H9 (cell line): ENCODE results near the gene TRABD2B. TPM values are rescaled to one million over a fixed set of nuclear protein-coding genes. Genes with fewer than 3 reads are reported as not detected.
A peak's percentile ranks its signal among the peaks of the same experiment; 100 is the strongest.

Source experiments
- DNase-seq: peaks from one replicate; pipeline ENCODE4 v3.0.0-alpha.2; 2017
- H2AFZ ChIP-seq: one replicate; pipeline ENCODE4 v1.6.1; 2013; ENCODE audit warnings: mild to moderate bottlenecking, low read length, control low read depth, moderate library complexity
- H2AK5ac ChIP-seq: 2 replicates; pipeline ENCODE4 v1.6.1; 2013; ENCODE audit warnings: low read length, control low read depth, mixed read lengths; ENCODE audit not compliant: insufficient read length
- H2BK120ac ChIP-seq: one replicate; pipeline ENCODE4 v1.6.1; 2013; ENCODE audit warnings: low read depth, mild to moderate bottlenecking, low read length, control low read depth, inconsistent platforms; ENCODE audit not compliant: poor library complexity, severe bottlenecking
- H2BK12ac ChIP-seq: 2 replicates; pipeline ENCODE4 v1.6.1; 2013; ENCODE audit warnings: low read length, control low read depth, mixed read lengths, low read depth; ENCODE audit not compliant: insufficient read length
- H2BK15ac ChIP-seq: 2 replicates; pipeline ENCODE4 v1.6.1; 2013; ENCODE audit warnings: low read depth, low read length, control low read depth
- H2BK20ac ChIP-seq: one replicate; pipeline ENCODE4 v1.6.1; 2013; ENCODE audit warnings: low read depth, mild to moderate bottlenecking, low read length, control low read depth, inconsistent platforms; ENCODE audit not compliant: poor library complexity, severe bottlenecking
- H2BK5ac ChIP-seq: 2 replicates; pipeline ENCODE4 v1.6.1; 2013; ENCODE audit warnings: low read length, control low read depth, mixed read lengths; ENCODE audit not compliant: insufficient read length
- H3K14ac ChIP-seq: 2 replicates; pipeline ENCODE4 v1.6.1; 2013; ENCODE audit warnings: low read length, control low read depth; ENCODE audit not compliant: insufficient read depth
- H3K18ac ChIP-seq: 2 replicates; pipeline ENCODE4 v1.6.1; 2013; ENCODE audit warnings: low read depth, mild to moderate bottlenecking, mixed read lengths, low read length, control low read depth; ENCODE audit not compliant: insufficient read length
- H3K23ac ChIP-seq: 2 replicates; pipeline ENCODE4 v1.6.1; 2013; ENCODE audit warnings: low read length, control low read depth, mixed read lengths, low read depth; ENCODE audit not compliant: insufficient read length
- H3K23me2 ChIP-seq: 2 replicates; pipeline ENCODE4 v1.6.1; 2013; ENCODE audit warnings: low read depth, mild to moderate bottlenecking, mixed read lengths, low read length, control low read depth; ENCODE audit not compliant: insufficient read length, poor library complexity, severe bottlenecking
- H3K27ac ChIP-seq: 2 replicates; pipeline ENCODE4 v1.5.1; 2013; ENCODE audit warnings: low read length, control low read depth, mixed read lengths, low read depth; ENCODE audit not compliant: insufficient read length
- H3K27me3 ChIP-seq: 2 replicates; pipeline ENCODE4 v1.6.1; 2013; ENCODE audit warnings: low read length, control low read depth, inconsistent platforms; ENCODE audit not compliant: insufficient read depth
- H3K4ac ChIP-seq: 2 replicates; pipeline ENCODE4 v1.6.1; 2013; ENCODE audit warnings: low read depth, mild to moderate bottlenecking, control low read depth, inconsistent platforms, low read length, moderate library complexity
- H3K4me1 ChIP-seq: 2 replicates; pipeline ENCODE4 v1.6.1; 2013; ENCODE audit warnings: low read length, control low read depth, inconsistent platforms; ENCODE audit not compliant: insufficient read depth
- H3K4me2 ChIP-seq: 2 replicates; pipeline ENCODE4 v1.6.1; 2013; ENCODE audit warnings: low read length, control low read depth, mixed read lengths; ENCODE audit not compliant: insufficient read length, insufficient read depth
- H3K56ac ChIP-seq: 2 replicates; pipeline ENCODE4 v1.6.1; 2013; ENCODE audit warnings: low read depth, mild to moderate bottlenecking, mixed read lengths, low read length, control low read depth; ENCODE audit not compliant: insufficient read length
- H3K79me1 ChIP-seq: 2 replicates; pipeline ENCODE4 v1.6.1; 2013; ENCODE audit warnings: low read depth, mild to moderate bottlenecking, moderate library complexity, low read length, control low read depth, inconsistent platforms; ENCODE audit not compliant: insufficient read depth, poor library complexity, severe bottlenecking
- H3K79me2 ChIP-seq: 2 replicates; pipeline ENCODE4 v1.6.1; 2013; ENCODE audit warnings: low read length, control low read depth, inconsistent platforms; ENCODE audit not compliant: insufficient read depth
- H3K9ac ChIP-seq: 2 replicates; pipeline ENCODE4 v1.6.1; 2013; ENCODE audit warnings: low read length, control low read depth, mixed read lengths; ENCODE audit not compliant: insufficient read length; ENCODE audit errors: extremely low read depth
- H3K9me3 ChIP-seq: one replicate; pipeline ENCODE4 v1.6.1; 2013; ENCODE audit warnings: low read depth, low read length, inconsistent platforms; ENCODE audit not compliant: control insufficient read depth
- H3T11ph ChIP-seq: one replicate; pipeline ENCODE4 v1.6.1; 2013; ENCODE audit warnings: mild to moderate bottlenecking, low read length, control low read depth, inconsistent platforms
- H4K20me1 ChIP-seq: one replicate; pipeline ENCODE4 v1.6.1; 2013; ENCODE audit not compliant: control insufficient read depth, insufficient read length, insufficient read depth
- H4K5ac ChIP-seq: 2 replicates; pipeline ENCODE4 v1.6.1; 2013; ENCODE audit warnings: low read depth, mild to moderate bottlenecking, mixed read lengths, low read length, control low read depth; ENCODE audit not compliant: insufficient read length
- H4K8ac ChIP-seq: replicated peaks from 2 replicates; pipeline ENCODE4 v1.6.1; 2013; ENCODE audit warnings: low read length, control low read depth, mixed read lengths, low read depth; ENCODE audit not compliant: insufficient read length
- H4K91ac ChIP-seq: 2 replicates; pipeline ENCODE4 v1.6.1; 2013; ENCODE audit warnings: low read depth, mild to moderate bottlenecking, moderate library complexity, mixed read lengths, low read length, control low read depth; ENCODE audit not compliant: insufficient read length
- H3K27ac Mint-ChIP-seq, 3 experiments: 2 replicates in 2 of 3; 3 replicates in 1 of 3; pipeline ENCODE4 v1.8.0; 2020 to 2021; ENCODE audit warnings: mixed read lengths in 3 of 3, mild to moderate bottlenecking in 1 of 3, moderate library complexity in 1 of 3
- H3K27me3 Mint-ChIP-seq: 2 replicates; pipeline ENCODE4 v1.8.0; 2021; ENCODE audit warnings: low read depth, mild to moderate bottlenecking, moderate library complexity, mixed read lengths
- H3K36me3 Mint-ChIP-seq, 3 experiments: 2 replicates in 2 of 3; 3 replicates in 1 of 3; pipeline ENCODE4 v1.8.0; 2020 to 2021; ENCODE audit warnings: low read depth in 3 of 3, mixed read lengths in 3 of 3; ENCODE audit not compliant: insufficient read depth in 1 of 3
- H3K4me1 Mint-ChIP-seq, 2 experiments: 2 replicates each; pipeline ENCODE4 v1.8.0; 2020; ENCODE audit warnings: mixed read lengths in 2 of 2
- H3K4me3 Mint-ChIP-seq, 2 experiments: 2 replicates in 1 of 2; 3 replicates in 1 of 2; pipeline ENCODE4 v1.8.0; 2020 to 2021; ENCODE audit warnings: mild to moderate bottlenecking in 2 of 2, mixed read lengths in 2 of 2, moderate library complexity in 1 of 2
- H3K9me3 Mint-ChIP-seq, 2 experiments: 2 replicates in 1 of 2; 3 replicates in 1 of 2; pipeline ENCODE4 v1.8.0; 2020; ENCODE audit warnings: mild to moderate bottlenecking in 2 of 2, mixed read lengths in 2 of 2, moderate library complexity in 1 of 2
- CTCF ChIP-seq: fragments of 200-600 bp; sonication (generic); conservative IDR thresholded peaks from 3 replicates; pipeline ENCODE4 v1.8.0; 2021; ENCODE audit warnings: antibody characterized with exemption, mild to moderate bottlenecking
- WGBS: extraction: QIAGEN DNeasy Blood & Tissue Kit; methylation state at CpG from one replicate; pipeline ENCODE4 v1.1.7; 2013; ENCODE audit warnings: missing lambda C conversion rate, low lambda C conversion rate, mixed read lengths; ENCODE audit not compliant: insufficient read length; ENCODE audit errors: extremely low coverage; 5-methylcytosine and 5-hydroxymethylcytosine counted together
- total RNA-seq: library from RNA; stranded (reverse); gene quantifications from 2 replicates; pipeline ENCODE4 v1.2.1, GENCODE V29; 2021

TRABD2B gene
- total RNA-seq, 1 experiment from 2014 or later, result 2.3 TPM

GRCh38 chr1:47784497-47784822 lies 212.7 kb downstream of the TRABD2B start:
- Mint-ChIP-seq H3K9me3 (no peaks in the 10 kb centered on the region), H3K36me3 (no peaks in the 10 kb centered on the region), H3K4me1 (peaks cover 8 to 11% of the 10 kb centered on the region in 2 experiments; a peak in 3 of 4 replicates), H3K27me3 (peaks cover 5% of the 10 kb centered on the region; the same call in 1 of the 2 replicates), H3K4me3 (no peak overlapping the region), H3K27ac (peak overlapping the region in 1 of 3 experiments; percentile 14; a peak in 1 of 7 replicates)
- no peak overlapping the region for H4K91ac ChIP-seq
- H2BK15ac ChIP-seq, result no peak overlapping the region
- H3K79me2 ChIP-seq, result no peaks in the 10 kb centered on the region
- H2BK5ac ChIP-seq, result no peak overlapping the region
- no peak for TF ChIP-seq CTCF
- H2BK120ac ChIP-seq, result no peak overlapping the region
- H3K56ac ChIP-seq, result no peak overlapping the region
- no peaks in the 10 kb centered on the region for H3K9me3 ChIP-seq
- no peak overlapping the region for H4K5ac ChIP-seq
- H3K9ac ChIP-seq, result no peak overlapping the region
- H3K79me1 ChIP-seq, result no peaks in the 10 kb centered on the region
- H3K23me2 ChIP-seq, result no peaks in the 10 kb centered on the region
- no peak overlapping the region for H3K27ac ChIP-seq
- H3K14ac ChIP-seq, result no peak overlapping the region
- no peaks in the 10 kb centered on the region for H3K27me3 ChIP-seq
- no peaks in the 10 kb centered on the region; the same call in 1 of the 2 replicates for H3K4me1 ChIP-seq
- H4K8ac ChIP-seq, result no peak overlapping the region
- H4K20me1 ChIP-seq, result no peaks in the 10 kb centered on the region
- no peak overlapping the region for H3K18ac ChIP-seq
- H3K23ac ChIP-seq, result no peak overlapping the region
- WGBS, result no CpG with 5 or more reads among the region's 6 CpGs
- DNase-seq, result no peak
- H2AK5ac ChIP-seq, result no peak overlapping the region
- H3K4ac ChIP-seq, result no peak overlapping the region
- H2AFZ ChIP-seq, result no peak overlapping the region
- no peak overlapping the region for H2BK20ac ChIP-seq
- no peak overlapping the region for H2BK12ac ChIP-seq
- H3T11ph ChIP-seq, result no peak overlapping the region
- H3K4me2 ChIP-seq, result no peak overlapping the region
